Tibial nerve (tissue), 4 donors: ENCODE results near the gene FAM169A.

Source experiments
- EP300 ChIP-seq, 2 donors: sonication (generic); formaldehyde crosslinking; IDR thresholded peaks; one replicate each; pipeline ENCODE4 v1.6.1; 2017; ENCODE audit warnings: antibody characterized with exemption in 2 of 2, mild to moderate bottlenecking in 1 of 2
- POLR2A ChIP-seq, 2 donors: fragments of 450-650 bp; IDR thresholded peaks; one replicate each; pipeline ENCODE4 v1.6.1; 2017; ENCODE audit warnings: antibody characterized with exemption in 2 of 2, mild to moderate bottlenecking in 2 of 2, moderate library complexity in 2 of 2
- TF ChIP-seq, protein P1 (sequence below), 5 experiments: fragments of 200-600 bp in 3 of 5; fragments of 450-650 bp in 2 of 5; sonication (generic) in 3 of 5; IDR thresholded peaks; one replicate each; pipeline ENCODE4 v1.5.1; 2016 to 2019; ENCODE audit warnings: antibody characterized with exemption in 5 of 5, mild to moderate bottlenecking in 3 of 5, moderate library complexity in 2 of 5

- TF ChIP-seq, protein P1, sequence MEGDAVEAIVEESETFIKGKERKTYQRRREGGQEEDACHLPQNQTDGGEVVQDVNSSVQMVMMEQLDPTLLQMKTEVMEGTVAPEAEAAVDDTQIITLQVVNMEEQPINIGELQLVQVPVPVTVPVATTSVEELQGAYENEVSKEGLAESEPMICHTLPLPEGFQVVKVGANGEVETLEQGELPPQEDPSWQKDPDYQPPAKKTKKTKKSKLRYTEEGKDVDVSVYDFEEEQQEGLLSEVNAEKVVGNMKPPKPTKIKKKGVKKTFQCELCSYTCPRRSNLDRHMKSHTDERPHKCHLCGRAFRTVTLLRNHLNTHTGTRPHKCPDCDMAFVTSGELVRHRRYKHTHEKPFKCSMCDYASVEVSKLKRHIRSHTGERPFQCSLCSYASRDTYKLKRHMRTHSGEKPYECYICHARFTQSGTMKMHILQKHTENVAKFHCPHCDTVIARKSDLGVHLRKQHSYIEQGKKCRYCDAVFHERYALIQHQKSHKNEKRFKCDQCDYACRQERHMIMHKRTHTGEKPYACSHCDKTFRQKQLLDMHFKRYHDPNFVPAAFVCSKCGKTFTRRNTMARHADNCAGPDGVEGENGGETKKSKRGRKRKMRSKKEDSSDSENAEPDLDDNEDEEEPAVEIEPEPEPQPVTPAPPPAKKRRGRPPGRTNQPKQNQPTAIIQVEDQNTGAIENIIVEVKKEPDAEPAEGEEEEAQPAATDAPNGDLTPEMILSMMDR (IDR thresholded peaks at IDR 0.05): no peak
- no peak for TF ChIP-seq POLR2A (IDR thresholded peaks at IDR 0.05)
- TF ChIP-seq EP300 (IDR thresholded peaks at IDR 0.05): no peak
Measured at GRCh38 chr5:74787424-74787823, 78.8 kb downstream of the FAM169A start.
